GM18519 (cell line): ENCODE data around the gene ZNF740.

Experiments used
- ATAC-seq: cut with Tn5 transposase; IDR thresholded peaks from one replicate; pipeline ENCODE4 v1.9.1; 2021; ENCODE audit warnings: mild to moderate bottlenecking, moderate library complexity; ENCODE audit not compliant: unreplicated experiment, low FRiP score

The ZNF740 gene

GRCh38 chr12:53211476-53212381 lies 31.2 kb downstream of the ZNF740 start:
- no peak for ATAC-seq

GRCh38 chr12:53212931-53213330 lies 32.4 kb downstream of the ZNF740 start:
- no peak for ATAC-seq

- ATAC-seq: no peak
Measured at GRCh38 chr12:53213348-53213747, 32.8 kb downstream of the ZNF740 start.

- no peak for ATAC-seq
Measured at GRCh38 chr12:53214221-53214620, 33.7 kb downstream of the ZNF740 start.

GRCh38 chr12:53214687-53215455 lies 34.3 kb downstream of the ZNF740 start:
- no peak for ATAC-seq

GRCh38 chr12:53215497-53215896 lies 35.0 kb downstream of the ZNF740 start:
- ATAC-seq: no peak

- no peak for ATAC-seq
Measured at GRCh38 chr12:53217051-53217930, 36.8 kb downstream of the ZNF740 start.

- ATAC-seq: no peak
Measured at GRCh38 chr12:53217931-53218307, 37.4 kb downstream of the ZNF740 start.

GRCh38 chr12:53218551-53219291 lies 38.2 kb downstream of the ZNF740 start:
- no peak for ATAC-seq

- no peak for ATAC-seq
Measured at GRCh38 chr12:53219292-53219955, 38.9 kb downstream of the ZNF740 start.

- no peak for ATAC-seq
Measured at GRCh38 chr12:53219956-53220693, 39.6 kb downstream of the ZNF740 start.

GRCh38 chr12:53220694-53221202 lies 40.2 kb downstream of the ZNF740 start:
- no peak for ATAC-seq

GRCh38 chr12:53221203-53222080 lies 40.9 kb downstream of the ZNF740 start:
- no peak for ATAC-seq

GRCh38 chr12:53222170-53222721 lies 41.7 kb downstream of the ZNF740 start:
- no peak for ATAC-seq

- no peak for ATAC-seq
Measured at GRCh38 chr12:53222806-53223261, 42.3 kb downstream of the ZNF740 start.

GRCh38 chr12:53223389-53224060 lies 43.0 kb downstream of the ZNF740 start:
- no peak for ATAC-seq
